ENCODE results near the gene CHSY1.

DNA sequence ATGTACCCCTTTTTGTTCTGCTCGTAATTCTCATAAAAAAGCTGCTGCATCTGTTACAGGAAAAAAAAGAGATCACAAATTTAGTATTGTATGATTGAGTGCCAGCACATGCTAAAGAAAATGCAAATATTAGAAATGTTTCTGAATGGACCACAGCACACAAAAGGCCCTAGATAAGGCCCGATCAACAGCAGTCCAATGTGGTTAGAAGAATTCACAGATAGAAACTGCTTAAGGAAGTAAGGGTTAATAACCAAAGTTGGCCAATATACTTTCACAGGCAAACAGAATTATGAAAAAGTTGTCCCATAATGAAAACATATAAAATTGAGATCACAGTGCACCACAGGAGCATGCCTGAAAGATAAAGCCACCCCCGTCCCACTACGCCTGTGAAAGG, 72.9 kb downstream of the CHSY1 start:
- no peak for TF ChIP-seq POLR2A (IDR thresholded peaks at IDR 0.05)
- TF ChIP-seq, protein P1, sequence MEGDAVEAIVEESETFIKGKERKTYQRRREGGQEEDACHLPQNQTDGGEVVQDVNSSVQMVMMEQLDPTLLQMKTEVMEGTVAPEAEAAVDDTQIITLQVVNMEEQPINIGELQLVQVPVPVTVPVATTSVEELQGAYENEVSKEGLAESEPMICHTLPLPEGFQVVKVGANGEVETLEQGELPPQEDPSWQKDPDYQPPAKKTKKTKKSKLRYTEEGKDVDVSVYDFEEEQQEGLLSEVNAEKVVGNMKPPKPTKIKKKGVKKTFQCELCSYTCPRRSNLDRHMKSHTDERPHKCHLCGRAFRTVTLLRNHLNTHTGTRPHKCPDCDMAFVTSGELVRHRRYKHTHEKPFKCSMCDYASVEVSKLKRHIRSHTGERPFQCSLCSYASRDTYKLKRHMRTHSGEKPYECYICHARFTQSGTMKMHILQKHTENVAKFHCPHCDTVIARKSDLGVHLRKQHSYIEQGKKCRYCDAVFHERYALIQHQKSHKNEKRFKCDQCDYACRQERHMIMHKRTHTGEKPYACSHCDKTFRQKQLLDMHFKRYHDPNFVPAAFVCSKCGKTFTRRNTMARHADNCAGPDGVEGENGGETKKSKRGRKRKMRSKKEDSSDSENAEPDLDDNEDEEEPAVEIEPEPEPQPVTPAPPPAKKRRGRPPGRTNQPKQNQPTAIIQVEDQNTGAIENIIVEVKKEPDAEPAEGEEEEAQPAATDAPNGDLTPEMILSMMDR (IDR thresholded peaks at IDR 0.05), result no peak
- TF ChIP-seq POLR2AphosphoS5 (IDR thresholded peaks at IDR 0.05), result no peak
